H1 (cell line): Measurements from ENCODE around the gene SGO2. TPM values are rescaled to one million over a fixed set of nuclear protein-coding genes. Genes with fewer than 3 reads are reported as not detected.

Experiments used
- CHD7 ChIP-seq: fragments of 300-600 bp; sonication (generic); IDR thresholded peaks from 2 replicates; pipeline ENCODE4 v1.7.1; 2012; ENCODE audit warnings: low read length, moderate library complexity, mild to moderate bottlenecking, inconsistent platforms; ENCODE audit not compliant: insufficient replicate concordance
- SAP30 ChIP-seq: fragments of 300-600 bp; sonication (generic); IDR thresholded peaks from 2 replicates; pipeline ENCODE4 v1.7.1; 2012; ENCODE audit warnings: low read length, moderate library complexity, mild to moderate bottlenecking, inconsistent platforms; ENCODE audit not compliant: insufficient read depth, insufficient replicate concordance
- SIX5 ChIP-seq: IDR thresholded peaks from 2 replicates; pipeline ENCODE4 v1.6.1; 2011; ENCODE audit warnings: mild to moderate bottlenecking, low read depth, low read length
- YY1 ChIP-seq: IDR thresholded peaks from 2 replicates; pipeline ENCODE4 v1.6.1; 2011; ENCODE audit warnings: low read depth, mild to moderate bottlenecking, low read length
- polyA plus RNA-seq, 7 experiments: library from polyadenylated mRNA; depleted of rRNA in 3 of 7; stranded (reverse) in 5 of 7; unstranded in 2 of 7; fragments of >200 nt in 5 of 7; fragments of 200-250 nt in 2 of 7; gene quantifications; 1 replicate in 5 of 7; 2 replicates in 1 of 7; 4 replicates in 1 of 7; pipeline versions ENCODE4 v1.2.1 to v1.2.3, GENCODE V29; 2011 to 2013; ENCODE audit warnings: missing spikeins in 2 of 7, mixed read lengths in 2 of 7
- total RNA-seq: library from RNA; stranded (reverse); fragmentation: NEBNext Ultra II Directional; extraction: Animal tissue kit (Norgen Biotek cat#: 25700); gene quantifications from 2 replicates; pipeline ENCODE4 v1.2.1, GENCODE V29; 2021
- TF ChIP-seq, protein P1 (sequence below), 3 experiments: IDR thresholded peaks; 1 replicate in 2 of 3; 2 replicates in 1 of 3; pipeline versions ENCODE4 v1.5.1 to v1.6.1; 2011; ENCODE audit warnings: low read length in 3 of 3, mild to moderate bottlenecking in 3 of 3, inconsistent platforms in 2 of 3, low read depth in 1 of 3, moderate library complexity in 1 of 3; ENCODE audit not compliant: insufficient read depth in 1 of 3; ENCODE audit errors: control extremely low read depth in 1 of 3
- TF ChIP-seq, protein P2 (sequence below): IDR thresholded peaks from 2 replicates; pipeline ENCODE4 v1.6.1; 2011; ENCODE audit warnings: low read length, improper control_type of control experiment

Gene SGO2
- total and polyA plus RNA-seq, 2 of the 8 experiments (the other 6 are each of a cell fraction or from before 2014, with no cell fraction given), result 2.4 to 33.2 TPM

- no peak for TF ChIP-seq CHD7
- TF ChIP-seq SIX5, result no peak
- TF ChIP-seq, protein P1, sequence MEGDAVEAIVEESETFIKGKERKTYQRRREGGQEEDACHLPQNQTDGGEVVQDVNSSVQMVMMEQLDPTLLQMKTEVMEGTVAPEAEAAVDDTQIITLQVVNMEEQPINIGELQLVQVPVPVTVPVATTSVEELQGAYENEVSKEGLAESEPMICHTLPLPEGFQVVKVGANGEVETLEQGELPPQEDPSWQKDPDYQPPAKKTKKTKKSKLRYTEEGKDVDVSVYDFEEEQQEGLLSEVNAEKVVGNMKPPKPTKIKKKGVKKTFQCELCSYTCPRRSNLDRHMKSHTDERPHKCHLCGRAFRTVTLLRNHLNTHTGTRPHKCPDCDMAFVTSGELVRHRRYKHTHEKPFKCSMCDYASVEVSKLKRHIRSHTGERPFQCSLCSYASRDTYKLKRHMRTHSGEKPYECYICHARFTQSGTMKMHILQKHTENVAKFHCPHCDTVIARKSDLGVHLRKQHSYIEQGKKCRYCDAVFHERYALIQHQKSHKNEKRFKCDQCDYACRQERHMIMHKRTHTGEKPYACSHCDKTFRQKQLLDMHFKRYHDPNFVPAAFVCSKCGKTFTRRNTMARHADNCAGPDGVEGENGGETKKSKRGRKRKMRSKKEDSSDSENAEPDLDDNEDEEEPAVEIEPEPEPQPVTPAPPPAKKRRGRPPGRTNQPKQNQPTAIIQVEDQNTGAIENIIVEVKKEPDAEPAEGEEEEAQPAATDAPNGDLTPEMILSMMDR (IDR thresholded peaks at IDR 0.05; ENCODE audit: control extremely low read depth in 1 of 3, insufficient read depth in 1 of 3, low read depth in 1 of 3, low read length in 3 of 3), result no peak
- TF ChIP-seq YY1, result no peak
- TF ChIP-seq, protein P2, sequence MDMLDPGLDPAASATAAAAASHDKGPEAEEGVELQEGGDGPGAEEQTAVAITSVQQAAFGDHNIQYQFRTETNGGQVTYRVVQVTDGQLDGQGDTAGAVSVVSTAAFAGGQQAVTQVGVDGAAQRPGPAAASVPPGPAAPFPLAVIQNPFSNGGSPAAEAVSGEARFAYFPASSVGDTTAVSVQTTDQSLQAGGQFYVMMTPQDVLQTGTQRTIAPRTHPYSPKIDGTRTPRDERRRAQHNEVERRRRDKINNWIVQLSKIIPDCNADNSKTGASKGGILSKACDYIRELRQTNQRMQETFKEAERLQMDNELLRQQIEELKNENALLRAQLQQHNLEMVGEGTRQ, result no peak
- TF ChIP-seq SAP30, result no peak
These were observed 36.0 kb upstream of the SGO2 start (continued) for GRCh38 chr2:200490001-200490400.
